Panc1 (cell line): ENCODE measurements around the gene CAMSAP2.

Source experiments
- CTCF ChIP-seq: fragments of 450-650 bp; IDR thresholded peaks from 2 replicates; pipeline ENCODE4 v1.5.1; 2017; ENCODE audit warnings: mild to moderate bottlenecking
- POLR2AphosphoS5 ChIP-seq: IDR thresholded peaks from 2 replicates; pipeline ENCODE4 v1.6.1; 2012; ENCODE audit warnings: mild to moderate bottlenecking, low read depth, low read length, moderate library complexity
- REST ChIP-seq, 2 experiments: IDR thresholded peaks; 2 replicates each; pipeline ENCODE4 v1.6.1; 2011 to 2012; ENCODE audit warnings: low read depth in 2 of 2, control low read depth in 1 of 2, low read length in 1 of 2, mild to moderate bottlenecking in 1 of 2, moderate library complexity in 1 of 2; ENCODE audit not compliant: insufficient read depth in 1 of 2
- SIN3A ChIP-seq: IDR thresholded peaks from 2 replicates; pipeline ENCODE4 v1.6.1; 2012; ENCODE audit warnings: low read depth, mild to moderate bottlenecking, low read length, moderate library complexity, borderline replicate concordance; ENCODE audit not compliant: insufficient read depth
- TCF7L2 ChIP-seq: IDR thresholded peaks from 2 replicates; pipeline ENCODE4 v1.6.1; 2011; ENCODE audit warnings: mild to moderate bottlenecking, low read depth, low read length, inconsistent platforms

GRCh38 chr1:200831091-200831490 lies 92.4 kb downstream of the CAMSAP2 start:
- TF ChIP-seq CTCF (no peak), POLR2AphosphoS5 (no peak), REST (IDR thresholded peaks at IDR 0.05; ENCODE audit: insufficient read depth in 1 of 2, low read depth in 2 of 2, low read length in 1 of 2) (no peak), TCF7L2 (no peak), SIN3A (no peak)
